ENCODE measurements around the gene CHCHD3.

GRCh38 chr7:132847376-132847775 is 234.5 kb downstream of the CHCHD3 start:
- no peak for TF ChIP-seq POLR2AphosphoS5 (IDR thresholded peaks at IDR 0.05)
- TF ChIP-seq CTCF (IDR thresholded peaks at IDR 0.05), result no peak
